Activated CD8-positive, alpha-beta memory T cell treated with anti-CD3 and anti-CD28 coated beads, Interleukin-2, amount 50 U/mL, for 1 hour (primary cell): ENCODE results near the gene P2RX4.
"Not testable (repeated sequence)": the region's sequence is repeated elsewhere in the genome, so short reads cannot be mapped to it uniquely, and the experiment has no call there.

ENCODE experiments used
- DNase-seq: peaks from one replicate; pipeline ENCODE4 v3.0.0-alpha.2; 2020; ENCODE audit errors: extremely low read depth

P2RX4 gene

DNA sequence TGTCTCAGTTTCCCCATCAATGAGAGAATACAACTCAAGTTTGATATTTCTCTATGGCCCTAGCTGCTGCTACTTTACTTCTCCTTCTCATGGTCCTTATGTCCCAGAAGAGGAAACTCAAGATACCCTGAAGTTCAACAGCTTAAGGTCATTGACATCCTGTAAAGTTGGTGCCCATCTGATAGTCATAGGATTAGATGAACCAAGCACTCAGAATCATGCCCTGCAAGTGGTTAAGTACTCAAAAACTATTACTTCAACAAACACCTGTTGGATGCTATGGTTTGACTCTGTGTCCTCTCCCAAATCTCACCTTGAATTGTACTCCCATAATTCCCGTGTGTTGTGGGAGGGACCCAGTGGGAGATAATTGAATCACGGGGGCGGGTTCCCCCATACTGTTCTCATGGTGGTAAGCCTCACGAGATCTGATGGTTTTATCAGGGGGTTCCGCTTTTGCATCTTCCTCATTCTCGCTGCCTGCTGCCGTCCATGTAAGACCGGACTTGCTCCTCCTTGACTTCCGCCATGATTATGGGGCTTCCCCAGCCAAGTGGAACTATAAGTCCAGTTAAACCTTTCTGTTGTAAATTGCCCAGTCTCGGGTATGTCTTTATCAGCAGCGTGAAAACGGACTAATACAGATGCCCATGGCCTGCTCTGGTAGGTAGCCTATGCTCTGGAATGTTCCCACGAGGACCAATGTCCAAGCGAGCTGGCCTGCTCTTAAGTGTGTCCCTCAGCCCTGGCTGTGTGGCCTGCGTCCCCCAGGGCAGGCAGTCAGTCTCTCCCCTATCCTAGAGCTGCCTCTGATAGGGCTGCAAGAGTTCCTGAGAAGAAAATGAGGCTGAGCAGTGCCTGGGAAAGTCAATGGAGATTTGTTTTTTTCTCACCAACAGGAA lies 68.5 kb downstream of the P2RX4 start:
- DNase-seq, result no peak

DNA sequence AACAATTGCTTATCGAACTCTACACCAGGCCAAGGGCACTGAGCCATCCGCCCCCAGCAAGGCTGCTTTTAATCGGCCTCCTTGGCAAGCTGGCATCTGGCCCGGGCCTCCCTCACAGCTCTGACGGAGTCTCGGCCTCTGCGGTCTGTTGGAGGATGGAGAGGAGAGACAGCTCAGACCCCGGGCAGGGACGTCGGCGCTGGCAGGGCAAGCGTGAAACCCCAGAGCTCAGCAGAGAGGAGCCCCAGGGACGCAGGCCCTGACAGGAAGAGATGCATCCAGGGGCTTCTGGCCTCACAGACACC lies 69.1 kb downstream of the P2RX4 start:
- no peak for DNase-seq

DNA sequence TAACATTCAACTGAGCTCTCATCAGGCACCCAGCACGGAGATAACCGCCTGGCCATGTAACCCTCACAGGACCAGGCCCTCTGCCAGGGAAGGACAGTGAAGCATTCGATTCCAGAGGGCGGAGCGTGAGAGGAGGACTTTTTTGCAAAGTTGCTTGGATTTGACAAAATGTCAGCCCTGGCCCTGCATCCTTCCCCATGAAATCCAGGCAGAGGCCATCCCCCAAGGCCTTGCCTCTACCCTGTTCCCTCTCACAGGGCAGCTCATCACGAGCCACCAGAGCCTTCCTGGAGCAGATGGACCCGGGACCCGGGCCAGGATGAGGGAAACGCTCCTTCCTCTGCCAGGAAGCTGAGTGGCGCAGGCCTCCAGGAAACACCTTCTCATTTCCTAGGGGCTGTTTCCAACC lies 69.6 kb downstream of the P2RX4 start:
- DNase-seq, result no peak

DNA sequence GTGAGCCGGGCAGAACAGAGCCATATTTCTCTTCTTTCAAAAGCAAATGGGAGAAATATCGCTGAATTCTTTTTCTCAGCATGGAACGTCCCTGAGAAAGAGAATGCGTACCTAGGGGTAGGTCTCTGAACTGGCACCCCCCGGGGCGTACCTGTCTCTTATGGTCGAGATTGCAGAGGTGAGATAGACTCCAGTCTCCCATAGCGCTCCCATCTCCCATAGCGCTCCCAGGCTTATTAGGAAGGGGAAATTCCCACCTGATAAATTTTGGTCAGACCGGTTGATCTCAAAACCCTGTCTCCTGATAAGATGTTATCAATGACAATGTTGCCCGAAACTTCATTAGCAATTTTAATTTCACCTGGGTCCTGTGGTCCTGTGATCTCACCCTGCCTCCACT lies 70.6 kb downstream of the P2RX4 start:
- not testable (repeated sequence) for DNase-seq

DNA sequence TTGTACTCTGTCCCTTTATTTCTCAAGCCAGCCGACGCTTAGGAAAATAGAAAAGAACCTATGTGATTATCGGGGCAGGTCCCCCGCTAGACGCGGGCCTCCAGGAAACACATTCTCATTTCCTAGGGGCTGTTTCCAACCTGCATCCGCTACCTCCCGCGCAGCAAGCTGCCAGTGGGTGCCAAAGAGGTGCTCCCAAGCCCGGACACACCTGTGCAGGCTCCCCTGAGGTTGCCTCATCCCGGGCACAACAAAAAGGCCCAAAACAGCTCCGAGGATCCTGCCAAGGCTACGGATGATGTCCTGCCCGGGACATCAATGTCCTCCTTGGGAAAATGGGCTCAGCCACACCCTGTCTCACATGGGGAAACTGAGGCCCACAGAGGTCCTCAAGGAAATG lies 71.2 kb downstream of the P2RX4 start:
- not testable (repeated sequence) for DNase-seq

DNA sequence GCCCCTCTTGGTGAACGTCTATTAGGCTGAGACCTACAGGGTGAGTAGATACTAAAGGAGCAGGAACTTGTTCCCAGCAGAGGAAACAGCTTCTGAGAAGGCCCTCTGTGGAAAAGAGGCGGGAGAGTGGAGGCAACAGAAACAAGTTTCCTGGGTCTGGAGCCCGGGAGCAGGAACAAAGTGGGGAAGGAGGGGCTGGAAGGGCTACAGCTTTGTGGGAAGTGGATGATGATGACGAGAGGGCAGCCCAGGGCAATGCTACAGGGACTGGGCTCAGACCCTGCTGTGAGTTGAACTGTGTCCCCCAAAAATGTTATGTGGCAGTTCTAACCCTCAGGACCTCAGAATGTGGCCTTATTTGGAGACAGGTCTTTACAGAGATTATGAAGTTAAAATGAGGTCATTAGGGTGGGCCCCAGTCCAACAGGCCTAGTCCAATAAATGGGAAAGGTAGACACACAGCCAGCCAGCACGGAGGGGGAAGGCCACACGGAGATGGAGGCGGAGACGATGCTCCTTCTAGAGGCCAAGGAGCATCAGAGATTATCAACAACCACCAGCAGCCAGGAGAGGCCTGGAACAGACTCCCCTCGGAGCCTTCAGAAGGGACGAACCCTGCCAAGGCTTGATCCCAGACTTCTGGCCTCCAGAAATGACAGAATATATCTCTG lies 72.3 kb downstream of the P2RX4 start:
- no peak for DNase-seq

DNA sequence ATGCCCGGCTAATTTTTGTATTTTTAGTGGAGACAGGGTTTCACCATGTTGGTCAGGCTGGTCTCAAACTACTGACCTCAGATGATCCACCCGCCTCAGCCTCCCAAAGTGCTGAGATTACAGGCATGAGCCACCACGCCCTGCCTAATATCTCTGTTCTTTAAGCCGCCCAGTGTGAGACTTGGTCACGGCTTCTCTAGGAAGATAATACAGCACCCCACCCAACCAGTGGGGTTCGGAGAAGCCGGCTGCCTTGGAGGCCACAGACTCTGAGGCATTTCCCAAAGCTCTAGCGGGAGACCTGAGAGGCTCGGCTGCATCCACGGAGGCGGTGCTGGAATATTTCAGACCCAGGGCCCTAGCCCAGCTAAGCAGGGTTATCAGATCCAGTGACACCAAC lies 73.0 kb downstream of the P2RX4 start:
- DNase-seq, result not testable (repeated sequence)

DNA sequence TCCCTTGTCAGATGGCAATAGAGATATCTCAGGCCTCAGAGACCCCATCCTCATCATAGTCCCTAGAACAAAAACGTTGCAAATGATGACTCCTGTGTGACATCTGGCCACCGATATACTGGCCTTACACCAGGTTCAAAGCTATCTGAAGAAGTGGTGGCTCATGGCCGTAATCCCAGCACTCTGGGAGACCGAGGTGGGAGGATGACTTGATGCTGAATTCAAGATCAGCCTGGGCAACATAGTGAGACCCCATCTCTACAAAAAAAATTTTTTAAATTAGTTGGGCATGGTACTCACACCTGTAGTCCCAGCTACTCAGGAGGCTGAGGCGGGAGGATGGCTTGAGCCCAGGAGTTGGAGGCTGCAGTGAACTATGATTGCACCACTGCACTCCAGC lies 73.5 kb downstream of the P2RX4 start:
- no peak for DNase-seq
